HG02571 (cell line): ENCODE data around the gene TAS1R3.

Experiments used
- ATAC-seq: cut with Tn5 transposase; IDR thresholded peaks from one replicate; pipeline ENCODE4 v1.9.1; 2021; ENCODE audit warnings: mild to moderate bottlenecking, moderate library complexity; ENCODE audit not compliant: unreplicated experiment

Gene TAS1R3

DNA sequence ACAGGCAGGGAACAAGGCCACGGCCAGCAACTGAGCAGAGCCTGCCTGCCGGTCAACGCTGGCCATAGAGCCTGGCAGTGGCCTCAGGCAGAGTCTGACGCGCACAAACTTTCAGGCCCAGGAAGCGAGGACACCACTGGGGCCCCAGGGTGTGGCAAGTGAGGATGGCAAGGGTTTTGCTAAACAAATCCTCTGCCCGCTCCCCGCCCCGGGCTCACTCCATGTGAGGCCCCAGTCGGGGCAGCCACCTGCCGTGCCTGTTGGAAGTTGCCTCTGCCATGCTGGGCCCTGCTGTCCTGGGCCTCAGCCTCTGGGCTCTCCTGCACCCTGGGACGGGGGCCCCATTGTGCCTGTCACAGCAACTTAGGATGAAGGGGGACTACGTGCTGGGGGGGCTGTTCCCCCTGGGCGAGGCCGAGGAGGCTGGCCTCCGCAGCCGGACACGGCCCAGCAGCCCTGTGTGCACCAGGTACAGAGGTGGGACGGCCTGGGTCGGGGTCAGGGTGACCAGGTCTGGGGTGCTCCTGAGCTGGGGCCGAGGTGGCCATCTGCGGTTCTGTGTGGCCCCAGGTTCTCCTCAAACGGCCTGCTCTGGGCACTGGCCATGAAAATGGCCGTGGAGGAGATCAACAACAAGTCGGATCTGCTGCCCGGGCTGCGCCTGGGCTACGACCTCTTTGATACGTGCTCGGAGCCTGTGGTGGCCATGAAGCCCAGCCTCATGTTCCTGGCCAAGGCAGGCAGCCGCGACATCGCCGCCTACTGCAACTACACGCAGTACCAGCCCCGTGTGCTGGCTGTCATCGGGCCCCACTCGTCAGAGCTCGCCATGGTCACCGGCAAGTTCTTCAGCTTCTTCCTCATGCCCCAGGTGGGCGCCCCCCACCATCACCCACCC is at the start of gene TAS1R3:
Gene TAS1R3, plus strand, starts transcription at position 213 of the 898 bp plus-strand sequence. Its CDS starts 66 bp downstream, at position 279.
- no peak for ATAC-seq

DNA sequence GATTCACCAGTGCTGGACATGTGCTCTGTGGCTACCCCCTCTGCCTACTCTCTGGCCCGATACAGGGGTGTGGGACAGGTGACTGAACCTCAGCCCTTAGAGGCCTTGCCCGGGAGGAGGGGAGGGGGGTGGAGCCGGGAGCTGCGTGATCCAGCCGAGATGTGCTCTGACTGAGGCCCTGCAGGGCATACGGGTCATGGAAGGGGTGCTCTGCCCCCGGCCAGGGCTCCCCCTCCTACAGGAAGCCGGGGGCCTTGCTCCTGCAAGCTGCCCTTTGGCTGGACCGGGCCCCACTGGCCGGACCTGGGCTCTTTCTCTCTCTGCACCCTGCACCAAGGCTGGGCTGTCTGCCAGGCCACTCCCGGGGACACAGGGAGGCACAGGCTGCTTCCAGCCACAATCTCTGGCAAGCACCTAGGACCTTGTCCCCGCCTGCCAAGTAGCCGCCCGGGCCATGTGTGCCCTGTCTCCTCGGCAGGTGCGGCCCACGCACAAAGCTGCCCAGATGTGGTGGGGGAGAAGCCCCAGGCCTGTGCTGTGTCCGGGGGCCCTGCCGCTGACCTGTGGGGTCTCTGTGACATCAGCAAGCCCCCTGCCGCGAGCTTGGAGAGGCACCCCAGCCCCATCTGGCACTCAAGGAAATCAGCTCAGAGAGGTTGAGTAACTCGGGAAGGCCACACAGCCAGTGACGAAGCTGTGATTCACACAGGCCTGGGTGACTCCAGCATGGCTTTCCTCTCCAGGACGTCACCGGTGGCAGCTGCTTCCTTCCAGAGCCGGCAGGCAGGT is 49.4 kb upstream of the TAS1R3 start:
- ATAC-seq = no peak

DNA sequence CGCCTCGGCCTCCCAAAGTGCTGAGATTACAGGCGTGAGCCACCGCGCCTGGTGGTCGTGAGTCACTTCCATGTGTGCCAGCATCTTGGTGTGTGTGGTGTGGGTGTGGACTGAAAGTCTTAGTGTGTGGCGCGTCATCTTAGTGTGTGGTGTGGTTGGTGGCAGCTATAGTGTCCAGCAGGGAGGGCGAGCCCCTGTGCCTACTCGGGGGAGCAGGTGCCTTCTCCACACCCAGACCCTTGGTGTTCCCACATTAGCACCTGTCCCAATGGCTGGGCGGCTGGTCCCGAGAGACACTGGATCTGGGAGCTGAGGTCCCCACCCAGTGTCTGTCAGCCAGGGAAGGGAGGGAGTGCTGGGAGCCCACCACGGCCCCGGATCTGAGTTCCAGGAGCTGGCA is 48.1 kb upstream of the TAS1R3 start:
- ATAC-seq = no peak

DNA sequence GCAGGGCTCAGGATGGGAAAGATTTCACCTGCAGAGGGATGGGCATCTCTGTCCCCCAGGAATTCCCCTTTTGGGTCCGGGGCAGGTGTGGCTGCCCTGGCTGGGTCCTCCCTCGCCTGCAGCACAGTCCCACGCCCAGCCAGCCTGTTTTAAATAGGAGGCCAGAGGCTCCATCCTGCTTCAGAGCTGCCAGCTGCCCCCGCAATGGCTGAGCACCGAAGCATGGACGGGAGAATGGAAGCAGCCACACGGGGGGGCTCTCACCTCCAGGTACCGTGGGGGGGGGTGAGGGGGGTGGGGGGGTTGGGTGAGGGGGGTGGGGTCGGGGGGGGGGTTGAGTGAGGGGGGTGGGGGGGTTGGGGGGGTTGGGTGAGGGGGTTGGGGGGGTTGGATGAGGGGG is 47.3 kb upstream of the TAS1R3 start:
- no peak for ATAC-seq

DNA sequence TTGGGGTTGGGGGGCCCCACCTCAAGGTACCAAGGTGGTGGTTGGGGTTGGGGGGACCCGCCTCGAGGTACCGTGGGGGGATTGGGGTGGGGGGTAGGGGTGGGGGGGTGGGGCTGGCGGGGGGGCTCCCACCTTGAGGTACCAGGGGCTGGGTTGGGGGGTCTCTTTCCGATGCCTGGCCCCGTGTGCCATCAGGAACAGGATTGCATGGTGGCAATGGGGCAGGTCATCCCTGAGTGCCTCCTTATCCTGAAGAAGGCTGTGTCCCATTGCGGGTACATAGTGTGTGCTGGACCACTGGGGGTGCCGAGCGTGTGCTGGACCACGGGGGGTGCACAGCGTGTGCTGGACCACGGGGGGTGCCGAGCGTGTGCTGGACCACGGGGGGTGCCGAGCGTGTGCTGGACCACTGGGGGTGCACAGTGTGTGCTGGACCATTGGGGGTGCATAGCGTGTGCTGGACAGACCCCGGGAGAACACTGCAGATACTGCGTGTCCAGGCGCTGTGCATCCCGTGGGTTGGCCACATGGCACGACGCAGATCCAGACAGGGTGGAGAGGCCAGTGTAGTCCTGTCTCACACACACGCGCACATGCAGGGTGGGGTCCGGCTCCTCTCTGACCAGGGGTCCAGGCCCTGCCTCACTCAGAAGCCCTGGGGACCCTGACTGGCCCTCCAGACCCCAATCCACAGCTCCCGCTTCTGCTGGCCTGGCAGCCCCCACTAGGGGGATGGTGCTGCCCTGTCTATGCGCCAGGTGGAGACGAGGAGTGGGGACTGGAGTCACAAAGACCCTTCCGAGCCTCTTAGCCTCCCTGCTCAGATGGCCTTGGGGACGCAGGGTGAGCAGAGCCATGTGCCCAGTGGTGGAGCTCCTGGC is 46.6 kb upstream of the TAS1R3 start:
- no peak for ATAC-seq

DNA sequence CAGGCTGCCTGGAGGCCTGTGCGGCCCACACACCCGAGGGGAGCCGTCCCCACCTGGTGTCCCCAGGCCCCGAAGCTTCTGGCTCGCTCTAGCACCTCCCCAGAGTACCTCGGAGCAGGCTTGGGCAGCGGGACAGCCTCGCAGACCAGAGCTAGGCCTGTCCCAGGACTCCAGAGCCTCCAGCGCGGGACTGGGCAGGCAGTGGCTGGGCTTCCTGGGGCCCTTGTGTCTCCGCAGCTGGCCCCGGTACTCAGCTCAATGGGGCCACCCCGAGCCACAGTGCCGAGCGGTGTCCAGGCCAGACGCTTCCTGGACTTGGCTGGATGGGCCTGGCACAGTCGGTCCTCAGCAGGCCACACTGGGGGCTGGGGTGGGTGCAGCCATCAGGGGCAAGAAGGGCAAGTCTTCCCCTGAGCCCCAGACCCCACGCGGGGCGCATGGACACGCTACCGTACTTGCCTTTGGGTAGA is 45.9 kb upstream of the TAS1R3 start:
- ATAC-seq = no peak

DNA sequence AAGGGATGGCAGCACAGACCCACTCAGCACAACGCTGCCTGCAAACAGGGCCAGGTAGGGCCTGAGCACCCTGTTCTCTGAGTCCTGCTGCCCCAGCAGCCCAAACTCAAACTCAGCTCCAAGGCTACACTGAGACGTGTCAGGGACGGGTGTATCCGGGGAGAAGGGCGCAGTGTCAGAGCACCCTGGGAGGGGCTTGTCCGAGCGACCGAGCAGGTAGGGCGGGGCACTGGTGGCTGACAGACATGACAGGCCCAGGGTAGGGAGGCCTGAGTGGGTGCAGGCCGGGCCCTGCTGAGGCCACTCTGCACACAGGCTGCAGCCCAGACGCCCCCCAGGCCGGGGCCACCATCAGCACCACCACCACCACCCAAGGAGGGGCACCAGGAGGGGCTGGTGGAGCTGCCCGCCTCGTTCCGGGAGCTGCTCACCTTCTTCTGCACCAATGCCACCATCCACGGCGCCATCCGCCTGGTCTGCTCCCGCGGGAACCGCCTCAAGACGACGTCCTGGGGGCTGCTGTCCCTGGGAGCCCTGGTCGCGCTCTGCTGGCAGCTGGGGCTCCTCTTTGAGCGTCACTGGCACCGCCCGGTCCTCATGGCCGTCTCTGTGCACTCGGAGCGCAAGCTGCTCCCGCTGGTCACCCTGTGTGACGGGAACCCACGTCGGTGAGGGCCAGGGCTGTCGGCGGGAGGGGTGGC is 45.3 kb upstream of the TAS1R3 start:
- ATAC-seq = no peak

DNA sequence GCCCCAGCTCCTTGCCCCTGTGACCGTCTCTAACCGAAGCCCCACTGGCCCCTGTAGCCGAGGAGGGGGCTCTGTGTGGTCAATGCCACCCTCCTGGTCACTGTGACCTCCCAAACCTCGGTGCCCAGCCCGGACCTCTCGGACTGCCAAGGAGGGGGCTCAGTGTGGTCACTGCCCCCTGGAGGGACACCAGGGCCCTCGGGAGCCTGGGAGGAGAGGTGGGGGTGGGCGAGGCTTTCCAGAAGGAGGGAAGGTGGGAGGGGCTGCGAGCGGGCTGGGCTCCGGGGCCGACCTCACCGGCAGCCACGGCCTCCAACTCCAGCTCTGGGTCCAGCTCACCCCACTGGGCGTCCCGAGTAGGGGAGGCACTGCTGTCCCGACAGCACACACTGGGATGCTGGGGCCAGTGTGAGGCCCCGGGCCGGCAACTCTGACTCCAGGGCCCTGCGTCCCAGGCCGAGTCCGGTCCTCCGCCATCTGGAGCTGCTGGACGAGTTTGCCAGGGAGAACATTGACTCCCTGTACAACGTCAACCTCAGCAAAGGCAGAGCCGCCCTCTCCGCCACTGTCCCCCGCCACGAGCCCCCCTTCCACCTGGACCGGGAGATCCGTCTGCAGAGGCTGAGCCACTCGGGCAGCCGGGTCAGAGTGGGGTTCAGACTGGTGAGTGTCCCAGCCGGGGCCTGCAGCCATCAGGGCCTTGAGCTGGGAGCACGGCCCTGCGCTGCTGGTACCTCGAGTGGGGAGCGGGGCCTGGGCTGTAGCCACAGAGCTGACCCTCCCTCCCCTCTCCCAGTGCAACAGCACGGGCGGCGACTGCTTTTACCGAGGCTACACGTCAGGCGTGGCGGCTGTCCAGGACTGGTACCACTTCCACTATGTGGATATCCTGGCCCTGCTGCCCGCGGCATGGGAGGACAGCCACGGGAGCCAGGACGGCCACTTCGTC is 44.5 kb upstream of the TAS1R3 start:
- ATAC-seq = no peak

DNA sequence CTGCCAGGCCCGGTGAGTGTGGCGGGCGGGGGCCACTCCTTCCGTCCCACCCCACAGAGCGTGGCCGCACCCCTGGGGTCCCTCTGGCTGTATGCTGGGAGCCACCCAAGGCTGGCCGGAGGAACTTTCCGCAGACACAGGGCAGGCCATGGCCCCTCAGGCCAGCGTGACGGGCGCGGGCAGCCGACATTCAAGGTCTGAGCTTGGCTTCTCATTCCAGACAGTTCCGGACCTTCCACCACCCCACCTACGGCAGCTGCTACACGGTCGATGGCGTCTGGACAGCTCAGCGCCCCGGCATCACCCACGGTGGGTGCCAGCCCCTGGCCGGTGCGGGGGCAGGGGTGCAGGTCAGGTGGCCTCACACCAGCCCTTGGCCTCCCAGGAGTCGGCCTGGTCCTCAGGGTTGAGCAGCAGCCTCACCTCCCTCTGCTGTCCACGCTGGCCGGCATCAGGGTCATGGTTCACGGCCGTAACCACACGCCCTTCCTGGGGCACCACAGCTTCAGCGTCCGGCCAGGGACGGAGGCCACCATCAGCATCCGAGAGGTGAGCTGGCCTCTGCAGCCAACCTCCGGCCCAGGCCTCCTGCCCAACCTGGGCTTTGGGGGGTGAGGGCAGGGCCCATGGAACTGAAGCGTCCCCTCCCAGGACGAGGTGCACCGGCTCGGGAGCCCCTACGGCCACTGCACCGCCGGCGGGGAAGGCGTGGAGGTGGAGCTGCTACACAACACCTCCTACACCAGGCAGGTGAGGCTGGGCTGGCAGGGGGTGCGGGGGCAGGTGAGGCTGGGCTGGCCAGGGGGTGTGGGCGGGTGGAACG is 43.6 kb upstream of the TAS1R3 start:
- ATAC-seq = no peak

DNA sequence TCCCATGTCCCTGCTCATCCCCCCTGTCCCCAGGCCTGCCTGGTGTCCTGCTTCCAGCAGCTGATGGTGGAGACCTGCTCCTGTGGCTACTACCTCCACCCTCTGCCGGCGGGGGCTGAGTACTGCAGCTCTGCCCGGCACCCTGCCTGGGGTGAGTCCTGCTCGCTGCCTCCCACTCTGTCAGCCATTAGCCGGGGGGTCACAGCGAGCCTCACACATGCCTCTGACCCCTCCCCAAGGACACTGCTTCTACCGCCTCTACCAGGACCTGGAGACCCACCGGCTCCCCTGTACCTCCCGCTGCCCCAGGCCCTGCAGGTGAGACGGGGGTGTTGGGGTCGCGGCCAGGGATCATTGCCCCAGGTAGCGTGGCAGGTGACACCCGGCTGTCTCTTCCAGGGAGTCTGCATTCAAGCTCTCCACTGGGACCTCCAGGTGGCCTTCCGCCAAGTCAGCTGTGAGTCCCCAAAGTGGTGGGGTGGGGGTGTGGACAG is 40.8 kb upstream of the TAS1R3 start:
- no peak for ATAC-seq

DNA sequence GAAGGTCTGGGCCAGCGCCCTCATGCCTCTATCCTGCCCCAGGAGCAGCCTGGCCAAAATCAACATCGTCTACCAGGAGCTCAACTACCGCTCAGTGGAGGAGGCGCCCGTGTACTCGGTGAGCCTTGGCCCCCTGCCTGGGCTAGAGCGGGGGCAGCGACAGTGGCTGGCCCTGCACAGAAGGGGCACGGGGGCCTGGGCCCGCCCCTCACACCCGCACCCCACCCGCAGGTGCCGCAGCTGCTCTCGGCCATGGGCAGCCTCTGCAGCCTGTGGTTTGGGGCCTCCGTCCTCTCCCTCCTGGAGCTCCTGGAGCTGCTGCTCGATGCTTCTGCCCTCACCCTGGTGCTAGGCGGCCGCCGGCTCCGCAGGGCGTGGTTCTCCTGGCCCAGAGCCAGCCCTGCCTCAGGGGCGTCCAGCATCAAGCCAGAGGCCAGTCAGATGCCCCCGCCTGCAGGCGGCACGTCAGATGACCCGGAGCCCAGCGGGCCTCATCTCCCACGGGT is 40.0 kb upstream of the TAS1R3 start:
- no peak for ATAC-seq

DNA sequence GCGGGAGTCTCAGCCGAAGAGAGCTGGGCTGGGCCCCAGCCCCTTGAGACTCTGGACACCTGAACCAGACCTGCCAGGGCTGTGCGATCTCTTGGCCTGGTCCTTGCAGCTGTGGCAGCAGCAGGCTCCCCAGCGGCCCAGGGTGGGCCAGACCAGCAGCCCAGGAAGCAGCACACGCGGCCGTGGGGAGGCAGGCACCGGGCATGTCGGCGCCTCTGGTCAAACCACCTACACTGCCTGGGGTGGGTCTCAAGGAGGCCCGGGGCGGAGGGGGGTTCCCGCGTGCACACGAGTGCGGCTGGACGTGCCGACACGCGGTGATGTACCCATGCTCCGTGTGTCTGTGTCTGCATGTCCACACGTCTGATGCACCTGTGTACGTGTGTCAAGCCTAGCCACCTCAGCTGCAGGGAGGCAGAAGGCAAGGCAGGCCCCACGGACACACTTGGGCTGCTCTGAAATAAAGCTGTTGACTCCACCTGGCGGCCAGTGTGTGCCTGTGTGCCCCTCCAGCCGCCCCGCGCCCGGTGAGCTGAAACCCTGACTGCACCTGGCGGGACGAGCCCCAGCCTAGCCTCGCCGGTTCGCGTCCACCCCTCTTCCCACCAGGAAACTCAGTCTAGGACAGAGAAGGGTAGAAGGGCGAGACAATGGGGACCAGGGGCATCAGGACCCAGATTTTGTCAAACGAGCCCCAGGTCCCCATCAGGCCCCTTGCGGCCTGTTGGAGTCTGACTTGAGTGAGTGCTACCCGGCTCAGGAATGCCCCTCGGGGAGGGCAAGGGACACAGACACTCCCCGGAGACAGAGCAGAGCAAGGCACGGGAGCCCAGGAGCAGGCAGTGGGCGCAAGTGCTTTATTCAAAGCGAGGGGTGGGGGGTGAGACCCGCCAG is 39.3 kb upstream of the TAS1R3 start:
- no peak for ATAC-seq

DNA sequence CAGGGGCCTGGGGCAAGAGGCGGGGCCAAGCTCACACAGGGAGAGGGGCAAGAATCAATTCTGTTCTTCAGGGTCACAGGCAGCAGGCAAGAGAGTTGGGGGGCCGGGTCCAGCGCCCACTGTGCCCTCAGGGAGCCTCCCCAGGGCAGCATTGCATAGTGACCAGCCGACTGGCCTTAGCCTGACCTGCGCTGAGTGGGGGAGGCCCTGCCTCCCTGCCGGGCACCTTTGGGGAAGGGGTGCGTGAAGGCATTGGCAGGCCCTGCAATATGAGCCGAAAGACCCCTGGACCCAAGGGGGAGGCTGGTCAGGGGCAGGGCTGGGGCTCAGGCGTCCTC is 38.7 kb upstream of the TAS1R3 start:
- ATAC-seq = no peak

DNA sequence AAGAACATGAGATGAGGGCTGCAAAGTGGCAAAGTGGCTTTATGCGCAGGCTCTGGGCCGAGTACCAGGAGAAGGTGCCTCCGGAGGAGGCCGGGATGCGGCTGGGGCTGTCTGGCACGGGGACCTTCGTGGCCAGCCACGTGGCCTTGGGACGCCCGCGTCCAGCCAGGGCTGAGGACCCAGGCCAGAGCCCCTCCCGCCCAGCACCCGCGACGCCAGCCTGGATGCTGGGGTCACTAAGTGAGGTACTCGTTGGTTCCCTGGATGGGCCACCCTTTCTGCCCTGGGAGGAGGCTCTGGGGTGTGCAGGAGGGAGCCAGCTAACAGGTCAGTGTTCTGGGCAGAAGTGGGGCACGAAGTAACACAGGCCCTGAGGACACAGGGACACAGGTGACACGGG is 38.2 kb upstream of the TAS1R3 start:
- no peak for ATAC-seq

DNA sequence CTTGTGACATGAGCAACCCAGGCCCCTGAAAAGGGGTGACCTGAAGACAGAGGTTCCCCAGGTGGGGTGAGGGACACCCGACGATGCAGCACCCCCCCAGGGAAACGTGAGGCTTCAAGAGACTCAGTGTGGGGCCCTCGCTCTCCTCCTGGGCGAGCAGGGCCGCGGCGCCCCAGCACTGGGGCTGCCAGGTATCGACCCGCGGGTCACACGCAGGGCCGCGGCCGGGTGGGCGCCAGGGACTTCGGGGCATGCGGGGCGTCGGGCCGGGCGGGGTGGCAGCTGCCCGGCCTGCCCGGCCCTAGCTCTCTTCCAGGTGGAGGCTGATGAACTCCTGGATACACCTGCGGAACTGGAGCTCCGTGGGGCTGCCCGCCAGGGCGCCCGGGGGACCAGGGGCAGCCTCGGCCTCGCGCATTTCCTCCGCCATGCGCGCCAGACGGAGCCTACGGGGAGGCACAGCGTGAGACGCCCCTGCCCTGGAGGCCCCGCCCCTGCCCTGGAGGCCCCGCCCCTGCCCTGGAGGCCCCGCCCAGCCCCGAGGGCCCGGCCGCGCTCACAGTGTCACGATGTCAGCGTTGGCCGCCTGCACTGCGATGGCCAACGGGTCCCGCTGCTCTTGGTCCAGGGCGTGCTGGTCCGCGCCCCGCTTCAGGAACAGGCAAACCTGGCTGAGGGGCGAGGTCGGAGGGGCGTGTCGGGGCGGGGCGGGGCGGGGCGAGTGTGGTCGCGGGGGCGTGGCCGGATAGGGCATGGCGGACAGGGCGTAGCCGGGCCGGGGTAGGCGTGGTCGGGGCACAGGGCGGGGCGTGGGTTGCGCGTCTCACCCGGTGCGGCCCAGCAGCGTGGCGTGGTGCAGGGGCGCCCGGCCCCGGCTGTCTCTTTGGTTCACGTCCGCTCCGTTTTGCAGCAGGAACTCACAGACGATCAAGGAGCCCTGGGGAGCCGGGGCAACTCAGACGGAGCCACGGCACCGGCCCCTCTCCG is 37.5 kb upstream of the TAS1R3 start:
- no peak for ATAC-seq
